Measurements from ENCODE around the gene IKBIP.
"Not testable (repeated sequence)": the region's sequence is repeated elsewhere in the genome, so short reads cannot be mapped to it uniquely, and the experiment has no call there.

The IKBIP gene

GRCh38 chr12:98582093-98582492 lies 62.5 kb downstream of the IKBIP start:
- TF ChIP-seq CTCF (IDR thresholded peaks at IDR 0.05; ENCODE audit: low read depth, low read length): no peak
- no peak for DNase-seq (ENCODE audit: extremely low read depth, low read depth)

DNA sequence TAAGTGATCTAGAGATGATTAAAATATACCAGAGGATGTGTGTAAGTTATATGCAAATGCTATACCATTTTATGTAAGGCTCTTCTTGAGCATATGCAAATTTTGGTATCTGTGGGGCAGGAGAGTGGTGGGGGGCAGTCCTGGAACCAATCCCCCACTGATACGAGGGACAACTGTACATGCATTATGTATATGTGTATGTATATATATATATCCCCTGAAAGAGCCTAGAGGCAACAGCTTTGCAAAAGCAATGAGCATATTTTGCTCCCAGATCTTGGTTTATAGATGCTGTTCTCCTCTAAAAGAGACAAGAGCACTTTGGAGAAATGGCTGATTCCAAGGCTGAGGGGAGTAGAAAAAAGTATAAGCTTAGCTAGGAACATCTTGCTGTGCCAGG lies 63.5 kb downstream of the IKBIP start:
- no peak for TF ChIP-seq CTCF (IDR thresholded peaks at IDR 0.05; ENCODE audit: low read depth, low read length)
- DNase-seq (ENCODE audit: extremely low read depth, low read depth): no peak

- no peak for DNase-seq (ENCODE audit: extremely low read depth, low read depth)
- TF ChIP-seq CTCF (IDR thresholded peaks at IDR 0.05; ENCODE audit: low read depth, low read length): no peak
Observed at GRCh38 chr12:98580695-98581094, 63.9 kb downstream of the IKBIP start.

DNA sequence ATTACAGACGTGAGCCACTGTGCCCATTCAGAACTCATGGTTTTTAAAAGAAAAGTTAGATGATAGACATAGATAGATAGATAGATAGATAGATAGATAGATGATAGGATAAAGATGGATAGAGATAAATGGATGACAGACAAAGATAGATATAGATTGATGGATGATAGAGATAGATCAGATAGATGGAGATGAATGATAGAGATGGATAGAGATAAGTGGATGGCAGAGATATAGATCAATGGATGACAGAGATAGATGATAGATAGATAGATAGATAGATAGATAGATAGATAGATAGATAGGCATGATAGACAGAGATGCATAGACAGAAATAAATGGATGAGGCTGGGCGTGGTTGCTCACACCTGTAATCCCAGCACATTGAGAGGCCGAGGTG lies 64.8 kb downstream of the IKBIP start:
- no peak for DNase-seq (ENCODE audit: extremely low read depth, low read depth)
- TF ChIP-seq CTCF (IDR thresholded peaks at IDR 0.05; ENCODE audit: low read depth, low read length): no peak

DNA sequence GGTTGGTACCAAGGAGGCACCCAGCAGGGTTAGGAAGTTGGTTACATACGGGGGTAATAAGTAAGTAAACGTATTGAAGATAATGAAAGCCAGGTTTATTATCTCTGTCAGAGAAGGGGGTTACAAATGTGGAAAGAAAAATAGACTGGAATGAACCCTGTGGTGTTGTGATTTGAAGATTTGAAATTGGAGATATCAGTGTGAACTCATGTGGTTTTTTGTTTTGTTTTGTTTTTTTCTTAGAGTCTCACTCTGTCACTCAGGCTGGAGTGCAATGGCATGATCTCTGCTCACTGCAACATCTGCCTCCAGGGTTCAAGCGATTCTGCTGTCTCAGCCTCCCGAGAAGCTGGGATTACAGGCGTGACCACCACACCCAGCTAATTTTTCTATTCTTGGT lies 65.2 kb downstream of the IKBIP start:
- no peak for DNase-seq (ENCODE audit: extremely low read depth, low read depth)
- no peak for TF ChIP-seq CTCF (IDR thresholded peaks at IDR 0.05; ENCODE audit: low read depth, low read length)

DNA sequence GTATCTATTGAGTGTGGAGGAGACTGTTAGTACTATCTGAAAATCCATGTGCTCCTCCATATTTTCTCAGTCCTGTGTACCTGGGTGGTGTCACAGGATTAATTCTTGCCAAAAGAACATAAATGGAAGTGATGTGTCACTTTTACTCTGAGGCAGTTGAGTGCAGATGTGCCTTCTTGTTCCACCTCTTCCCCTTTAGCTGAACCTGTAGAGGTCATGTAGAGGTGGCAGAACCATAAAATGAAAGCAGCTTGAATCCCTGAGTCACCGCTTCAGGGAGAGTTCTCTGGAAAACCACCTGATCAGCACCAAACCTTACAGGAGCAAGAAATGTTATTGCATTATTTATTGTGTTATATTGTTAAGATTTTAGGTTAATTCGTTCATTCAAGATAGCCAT lies 65.8 kb downstream of the IKBIP start:
- DNase-seq (ENCODE audit: extremely low read depth, low read depth): no peak
- TF ChIP-seq CTCF (IDR thresholded peaks at IDR 0.05; ENCODE audit: low read depth, low read length): no peak

- DNase-seq (ENCODE audit: extremely low read depth, low read depth): no peak
- no peak for TF ChIP-seq CTCF (IDR thresholded peaks at IDR 0.05; ENCODE audit: low read depth, low read length)
Observed at GRCh38 chr12:98578392-98578791, 66.2 kb downstream of the IKBIP start.

- DNase-seq (ENCODE audit: extremely low read depth, low read depth): not testable (repeated sequence)
Observed at GRCh38 chr12:98576795-98577194, 67.8 kb downstream of the IKBIP start.
